ENCODE data around the gene NAA80.
A peak's percentile ranks its signal among the peaks of the same experiment; 100 is the strongest.
"Not testable (repeated sequence)": the region's sequence is repeated elsewhere in the genome, so short reads cannot be mapped to it uniquely, and the experiment has no call there.

NAA80 gene

DNA sequence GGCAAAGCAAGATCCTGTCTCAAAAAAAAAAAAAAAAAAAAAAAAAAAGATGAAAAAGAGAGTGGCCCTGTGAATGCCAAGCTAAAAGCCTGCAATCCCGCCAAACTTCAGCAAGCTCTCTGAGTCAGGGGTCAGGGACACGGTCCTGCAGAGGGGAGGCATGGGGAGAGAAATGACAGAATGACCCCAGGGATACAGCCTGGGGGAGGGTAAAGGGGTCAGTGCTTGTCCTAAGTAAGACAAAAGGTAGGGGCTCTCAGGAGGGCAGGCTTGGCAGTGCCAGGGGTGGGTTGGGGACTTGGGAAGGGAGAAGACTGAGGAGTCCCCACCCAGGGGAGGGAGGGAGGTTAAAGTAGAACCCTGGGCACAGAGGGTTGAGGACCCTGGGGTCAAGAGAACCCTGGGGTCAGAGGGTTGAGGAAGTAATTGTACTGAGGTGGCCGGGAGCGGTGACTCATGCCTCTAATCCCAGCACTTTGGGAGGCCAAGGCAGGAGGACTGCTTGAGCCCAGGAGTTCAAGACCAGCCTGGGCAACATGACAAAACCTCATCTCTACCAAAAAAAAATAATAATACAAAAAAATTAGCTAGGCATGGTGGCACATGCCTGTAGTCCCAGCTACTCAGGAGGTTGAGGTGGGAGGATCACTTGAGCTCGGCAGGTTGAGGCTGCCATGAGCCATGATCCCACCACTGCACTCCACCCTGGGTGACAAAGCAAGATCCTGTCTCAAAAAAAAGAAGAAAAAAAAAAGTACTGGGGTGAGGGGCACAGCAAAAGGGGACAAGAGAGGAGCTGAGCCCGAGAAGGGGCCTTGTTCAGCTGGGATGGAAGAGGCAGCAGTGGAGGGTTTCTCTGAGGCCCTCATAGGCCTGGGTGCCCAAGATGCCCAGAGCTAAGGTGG is 35.5 kb downstream of the NAA80 start:
- H3K36me3 ChIP-seq (ENCODE audit: insufficient read depth): no peaks in the 10 kb centered on the region
- no peak overlapping the region for H3K27ac ChIP-seq
- no peak overlapping the region for H3K9ac ChIP-seq
- no peaks in the 10 kb centered on the region for H4K20me1 ChIP-seq (ENCODE audit: insufficient read depth)
- H3K4me3 ChIP-seq (IDR thresholded peaks at IDR 0.05; ENCODE audit: insufficient read depth, low read depth, low read length): no peak overlapping the region
- H3K79me2 ChIP-seq (ENCODE audit: insufficient read depth, low read depth): no peaks in the 10 kb centered on the region
- peaks cover 6% of the 10 kb centered on the region for H3K4me1 ChIP-seq (ENCODE audit: low read depth, poor library complexity, severe bottlenecking)
- H3K4me2 ChIP-seq: no peak overlapping the region
- no peak overlapping the region for H2AFZ ChIP-seq (ENCODE audit: low read depth)
- TF ChIP-seq, protein P1, sequence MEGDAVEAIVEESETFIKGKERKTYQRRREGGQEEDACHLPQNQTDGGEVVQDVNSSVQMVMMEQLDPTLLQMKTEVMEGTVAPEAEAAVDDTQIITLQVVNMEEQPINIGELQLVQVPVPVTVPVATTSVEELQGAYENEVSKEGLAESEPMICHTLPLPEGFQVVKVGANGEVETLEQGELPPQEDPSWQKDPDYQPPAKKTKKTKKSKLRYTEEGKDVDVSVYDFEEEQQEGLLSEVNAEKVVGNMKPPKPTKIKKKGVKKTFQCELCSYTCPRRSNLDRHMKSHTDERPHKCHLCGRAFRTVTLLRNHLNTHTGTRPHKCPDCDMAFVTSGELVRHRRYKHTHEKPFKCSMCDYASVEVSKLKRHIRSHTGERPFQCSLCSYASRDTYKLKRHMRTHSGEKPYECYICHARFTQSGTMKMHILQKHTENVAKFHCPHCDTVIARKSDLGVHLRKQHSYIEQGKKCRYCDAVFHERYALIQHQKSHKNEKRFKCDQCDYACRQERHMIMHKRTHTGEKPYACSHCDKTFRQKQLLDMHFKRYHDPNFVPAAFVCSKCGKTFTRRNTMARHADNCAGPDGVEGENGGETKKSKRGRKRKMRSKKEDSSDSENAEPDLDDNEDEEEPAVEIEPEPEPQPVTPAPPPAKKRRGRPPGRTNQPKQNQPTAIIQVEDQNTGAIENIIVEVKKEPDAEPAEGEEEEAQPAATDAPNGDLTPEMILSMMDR (conservative IDR thresholded peaks at IDR 0.05; ENCODE audit: low read depth, low read length): no peak
- H3K27me3 ChIP-seq (ENCODE audit: insufficient read depth, low read depth): peaks cover 17% of the 10 kb centered on the region; the same call in 1 of the 2 replicates

DNA sequence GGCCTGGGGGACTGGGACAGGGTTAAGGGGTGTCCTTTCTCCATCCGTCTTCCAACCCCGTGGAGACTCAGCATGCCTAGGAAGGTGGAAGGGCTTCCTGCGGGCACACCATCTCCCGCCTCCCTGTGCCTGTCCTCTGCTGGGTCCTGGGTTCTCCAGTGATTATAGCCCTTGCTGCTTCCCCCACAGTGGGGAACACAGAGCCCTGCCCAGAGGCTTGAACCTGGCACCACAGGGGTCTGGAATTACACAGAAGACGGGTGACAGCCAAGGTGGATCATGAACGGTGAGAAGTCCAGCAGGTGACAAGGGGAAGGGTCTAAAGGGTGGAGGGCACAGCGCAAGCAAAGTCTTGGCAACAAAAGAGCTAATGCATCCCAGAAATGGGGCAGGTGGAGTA is 36.4 kb downstream of the NAA80 start:
- H3K4me2 ChIP-seq: no peak overlapping the region
- H3K27ac ChIP-seq: no peak overlapping the region
- TF ChIP-seq, protein P1 (conservative IDR thresholded peaks at IDR 0.05; ENCODE audit: low read depth, low read length): no peak
- no peak overlapping the region for H2AFZ ChIP-seq (ENCODE audit: low read depth)
- H4K20me1 ChIP-seq (ENCODE audit: insufficient read depth): no peaks in the 10 kb centered on the region
- no peak overlapping the region for H3K4me3 ChIP-seq (IDR thresholded peaks at IDR 0.05; ENCODE audit: insufficient read depth, low read depth, low read length)
- H3K27me3 ChIP-seq (ENCODE audit: insufficient read depth, low read depth): peaks cover 11% of the 10 kb centered on the region; the same call in 1 of the 2 replicates
- no peak overlapping the region for H3K9ac ChIP-seq
- H3K36me3 ChIP-seq (ENCODE audit: insufficient read depth): no peaks in the 10 kb centered on the region
- H3K4me1 ChIP-seq (ENCODE audit: low read depth, poor library complexity, severe bottlenecking): peaks cover 6% of the 10 kb centered on the region
- no peaks in the 10 kb centered on the region for H3K79me2 ChIP-seq (ENCODE audit: insufficient read depth, low read depth)

DNA sequence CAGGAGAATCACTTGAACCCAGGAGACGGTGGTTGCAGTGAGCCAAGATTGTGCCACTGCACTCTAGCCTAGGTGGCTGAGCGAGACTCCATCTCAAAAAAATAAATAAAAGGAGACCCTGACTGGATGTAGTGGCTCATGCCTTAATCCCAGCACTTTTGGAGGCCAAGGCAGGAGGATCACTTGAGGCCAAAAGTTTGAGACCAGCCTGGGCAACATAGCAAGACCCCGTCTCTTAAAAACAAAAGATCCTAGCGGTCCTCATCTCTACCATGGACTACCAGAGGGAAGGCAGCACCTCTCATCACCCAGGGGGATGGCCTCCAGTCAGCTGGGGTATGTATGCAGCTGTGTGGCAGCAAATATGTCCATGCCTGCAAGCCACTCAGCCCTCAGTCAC is 37.0 kb downstream of the NAA80 start:
- H3K9ac ChIP-seq; H3K27ac ChIP-seq; H3K79me2 ChIP-seq (ENCODE audit: insufficient read depth, low read depth); H2AFZ ChIP-seq (ENCODE audit: low read depth); H3K36me3 ChIP-seq (ENCODE audit: insufficient read depth); H3K4me1 ChIP-seq (ENCODE audit: low read depth, poor library complexity, severe bottlenecking); H4K20me1 ChIP-seq (ENCODE audit: insufficient read depth); H3K4me2 ChIP-seq; H3K4me3 ChIP-seq (IDR thresholded peaks at IDR 0.05; ENCODE audit: insufficient read depth, low read depth, low read length); H3K27me3 ChIP-seq (ENCODE audit: insufficient read depth, low read depth): not testable (repeated sequence)

DNA sequence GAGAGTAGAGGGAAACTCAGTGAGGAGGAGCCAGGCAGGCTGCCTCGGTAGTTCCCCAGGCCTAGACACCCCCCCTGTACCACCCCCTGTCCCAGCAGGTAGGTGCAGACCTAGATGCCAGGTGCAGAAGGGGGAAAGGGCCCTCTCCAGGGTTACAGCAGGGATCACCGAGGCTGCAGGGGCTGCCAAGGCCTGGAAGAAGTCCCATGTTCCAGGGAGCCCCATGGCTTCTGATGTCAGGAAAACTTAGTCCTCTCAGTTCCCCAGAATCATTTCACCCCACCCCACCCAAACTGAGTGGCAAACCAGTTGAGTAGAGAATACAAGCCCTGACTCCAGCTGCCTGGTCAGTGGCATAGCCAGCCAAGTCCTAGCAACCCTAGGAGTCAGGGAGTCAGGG is 37.7 kb downstream of the NAA80 start:
- Histone ChIP-seq H3K27ac (no peak overlapping the region), H3K4me2 (no peak overlapping the region), H3K36me3 (ENCODE audit: insufficient read depth) (no peaks in the 10 kb centered on the region), H3K9ac (no peak overlapping the region), H3K4me3 (IDR thresholded peaks at IDR 0.05; ENCODE audit: insufficient read depth, low read depth, low read length) (no peak overlapping the region), H2AFZ (ENCODE audit: low read depth) (no peak overlapping the region), H3K4me1 (ENCODE audit: low read depth, poor library complexity, severe bottlenecking) (peaks cover 6% of the 10 kb centered on the region), H3K79me2 (ENCODE audit: insufficient read depth, low read depth) (no peaks in the 10 kb centered on the region), H4K20me1 (ENCODE audit: insufficient read depth) (no peaks in the 10 kb centered on the region), H3K27me3 (ENCODE audit: insufficient read depth, low read depth) (peaks cover 2% of the 10 kb centered on the region; the same call in 1 of the 2 replicates)
- TF ChIP-seq, protein P1 (conservative IDR thresholded peaks at IDR 0.05; ENCODE audit: low read depth, low read length): no peak

DNA sequence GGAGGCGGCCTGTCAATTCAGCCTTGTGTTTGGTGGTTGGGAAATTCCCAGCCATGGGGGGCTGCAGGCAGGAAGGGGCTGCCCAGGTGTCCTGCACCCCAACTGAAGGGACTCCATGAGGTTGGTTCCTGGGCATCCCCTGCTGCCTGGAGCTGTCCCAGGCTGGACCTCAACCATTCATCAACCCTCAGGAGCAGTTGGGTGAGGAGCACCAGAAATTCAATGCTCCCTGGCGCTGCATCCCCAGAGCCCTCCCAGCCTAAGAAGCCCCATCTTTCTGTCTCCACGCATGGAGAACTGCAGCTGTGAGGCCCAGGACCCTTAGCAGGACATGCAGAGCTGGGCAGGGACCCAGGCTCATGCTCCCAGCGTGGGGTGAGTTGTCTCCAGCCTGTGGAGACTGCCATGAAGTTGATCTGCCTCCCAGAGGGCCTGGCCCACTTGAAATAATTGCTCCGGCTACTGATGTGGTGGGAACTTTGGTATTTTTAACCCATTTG is 38.2 kb downstream of the NAA80 start:
- Histone ChIP-seq H3K79me2 (ENCODE audit: insufficient read depth, low read depth) (no peaks in the 10 kb centered on the region), H3K4me3 (IDR thresholded peaks at IDR 0.05; ENCODE audit: insufficient read depth, low read depth, low read length) (no peak overlapping the region), H4K20me1 (ENCODE audit: insufficient read depth) (no peaks in the 10 kb centered on the region), H3K27ac (no peak overlapping the region), H2AFZ (ENCODE audit: low read depth) (no peak overlapping the region), H3K4me2 (peak overlapping the region; percentile 73), H3K4me1 (ENCODE audit: low read depth, poor library complexity, severe bottlenecking) (peaks cover 6% of the 10 kb centered on the region), H3K27me3 (ENCODE audit: insufficient read depth, low read depth) (no peaks in the 10 kb centered on the region; the same call in 1 of the 2 replicates), H3K36me3 (ENCODE audit: insufficient read depth) (no peaks in the 10 kb centered on the region), H3K9ac (no peak overlapping the region)
- TF ChIP-seq, protein P1 (conservative IDR thresholded peaks at IDR 0.05; ENCODE audit: low read depth, low read length): no peak

Data from KMS-11 (cell line).